ENCODE data around the gene ZNF195. TPM values are rescaled to one million over a fixed set of nuclear protein-coding genes. Genes with fewer than 3 reads are reported as not detected.

ZNF195 gene
- total and polyA plus RNA-seq, 10 of the 15 experiments (the other 5 are each of a cell fraction or from before 2014, with no cell fraction given), result 30.4 to 51.8 (median 37.8) TPM

- no peaks in the 10 kb centered on the region for H3K27me3 ChIP-seq (replicated peaks in 1 of 2; ENCODE audit: control insufficient read depth in 2 of 2, insufficient read depth in 2 of 2, low read length in 1 of 2)
- TF ChIP-seq HCFC1 (IDR thresholded peaks at IDR 0.05; ENCODE audit: low read length), result no peak
- no peak for TF ChIP-seq EP300 (IDR thresholded peaks at IDR 0.05; ENCODE audit: borderline replicate concordance in 1 of 2, control insufficient read depth in 1 of 2, low read depth in 2 of 2, low read length in 2 of 2)
- TF ChIP-seq ZNF687 (IDR thresholded peaks at IDR 0.05), result no peak
- no peak for TF ChIP-seq ESRRA (IDR thresholded peaks at IDR 0.05; ENCODE audit: low read length)
- TF ChIP-seq ELK1 (IDR thresholded peaks at IDR 0.05; ENCODE audit: low read depth, low read length), result no peak
- H2AFZ ChIP-seq (ENCODE audit: control insufficient read depth, low read depth, low read length), result no peak overlapping the region
- intact Hi-C loops (cut with micrococcal nuclease; ENCODE audit: unreplicated experiment), result loop anchor here (10.0 kb wide), 1 partner anchor 178 kb away; the partner anchor contains the start of gene MRGPRE
- WGBS (ENCODE audit: insufficient coverage, insufficient replicate concordance, low lambda C conversion rate, missing lambda C conversion rate), result 50% methylated on average over 15 of the region's 15 CpGs
- no peak overlapping the region for H3K27ac ChIP-seq (ENCODE audit: control insufficient read depth, insufficient read depth)
- ChIA-PET CTCF (interaction anchor here (3.2 kb wide), 1 partner anchor 71 kb away, joined by 12 read pairs; no protein-coding TSS in a partner anchor), RAD21 (ENCODE audit: unreplicated experiment) (no interaction called here), POLR2A (no interaction called here), SMC1A (ENCODE audit: uncharacterized antibody, unreplicated experiment) (no interaction called here)
- H3K36me3 ChIP-seq (ENCODE audit: control insufficient read depth in 2 of 2, insufficient read depth in 2 of 2, low read length in 1 of 2), result no peaks in the 10 kb centered on the region
- H3K4me2 ChIP-seq (ENCODE audit: control insufficient read depth, insufficient read depth), result no peak overlapping the region
- H3K79me2 ChIP-seq (ENCODE audit: control insufficient read depth, insufficient read depth, low read length), result no peaks in the 10 kb centered on the region
- no peaks in the 10 kb centered on the region for H3K9me3 ChIP-seq (replicated peaks; ENCODE audit: control insufficient read depth, insufficient read depth, low read length)
- DNase-seq (ENCODE audit: low read depth, low spot score), result no peak
- no peaks in the 10 kb centered on the region for H3K4me1 ChIP-seq (ENCODE audit: control insufficient read depth, insufficient read depth, low read length)
- H3K9ac ChIP-seq (ENCODE audit: control insufficient read depth, insufficient read depth, low read length), result no peak overlapping the region
- no TSS peak for BruUV-seq (replicated peaks)
- no peak for FAIRE-seq
- no peaks in the 10 kb centered on the region for H4K20me1 ChIP-seq (ENCODE audit: control insufficient read depth, insufficient read depth)
- no peak overlapping the region for H3K4me3 ChIP-seq
- ATAC-seq, result no peak
- in situ Hi-C loops (cut with MboI), result no loop called here
Observed at GRCh38 chr11:3412837-3413236, 33.9 kb upstream of the ZNF195 start.
